ENCODE measurements around the gene TMEM212. TPM values are rescaled to one million over a fixed set of nuclear protein-coding genes. Genes with fewer than 3 reads are reported as not detected.

Gene TMEM212
- total RNA-seq, 1 experiment from 2014 or later, result not detected

- no TSS peak for BruUV-seq (replicated peaks)
- TF ChIP-seq, protein P1, sequence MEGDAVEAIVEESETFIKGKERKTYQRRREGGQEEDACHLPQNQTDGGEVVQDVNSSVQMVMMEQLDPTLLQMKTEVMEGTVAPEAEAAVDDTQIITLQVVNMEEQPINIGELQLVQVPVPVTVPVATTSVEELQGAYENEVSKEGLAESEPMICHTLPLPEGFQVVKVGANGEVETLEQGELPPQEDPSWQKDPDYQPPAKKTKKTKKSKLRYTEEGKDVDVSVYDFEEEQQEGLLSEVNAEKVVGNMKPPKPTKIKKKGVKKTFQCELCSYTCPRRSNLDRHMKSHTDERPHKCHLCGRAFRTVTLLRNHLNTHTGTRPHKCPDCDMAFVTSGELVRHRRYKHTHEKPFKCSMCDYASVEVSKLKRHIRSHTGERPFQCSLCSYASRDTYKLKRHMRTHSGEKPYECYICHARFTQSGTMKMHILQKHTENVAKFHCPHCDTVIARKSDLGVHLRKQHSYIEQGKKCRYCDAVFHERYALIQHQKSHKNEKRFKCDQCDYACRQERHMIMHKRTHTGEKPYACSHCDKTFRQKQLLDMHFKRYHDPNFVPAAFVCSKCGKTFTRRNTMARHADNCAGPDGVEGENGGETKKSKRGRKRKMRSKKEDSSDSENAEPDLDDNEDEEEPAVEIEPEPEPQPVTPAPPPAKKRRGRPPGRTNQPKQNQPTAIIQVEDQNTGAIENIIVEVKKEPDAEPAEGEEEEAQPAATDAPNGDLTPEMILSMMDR (conservative IDR thresholded peaks at IDR 0.05), result no peak
- no peak for TF ChIP-seq EZH2 (IDR thresholded peaks at IDR 0.05; ENCODE audit: low read depth)
Observed at GRCh38 chr3:171847595-171848259, 4.6 kb downstream of the TMEM212 start.

DNA sequence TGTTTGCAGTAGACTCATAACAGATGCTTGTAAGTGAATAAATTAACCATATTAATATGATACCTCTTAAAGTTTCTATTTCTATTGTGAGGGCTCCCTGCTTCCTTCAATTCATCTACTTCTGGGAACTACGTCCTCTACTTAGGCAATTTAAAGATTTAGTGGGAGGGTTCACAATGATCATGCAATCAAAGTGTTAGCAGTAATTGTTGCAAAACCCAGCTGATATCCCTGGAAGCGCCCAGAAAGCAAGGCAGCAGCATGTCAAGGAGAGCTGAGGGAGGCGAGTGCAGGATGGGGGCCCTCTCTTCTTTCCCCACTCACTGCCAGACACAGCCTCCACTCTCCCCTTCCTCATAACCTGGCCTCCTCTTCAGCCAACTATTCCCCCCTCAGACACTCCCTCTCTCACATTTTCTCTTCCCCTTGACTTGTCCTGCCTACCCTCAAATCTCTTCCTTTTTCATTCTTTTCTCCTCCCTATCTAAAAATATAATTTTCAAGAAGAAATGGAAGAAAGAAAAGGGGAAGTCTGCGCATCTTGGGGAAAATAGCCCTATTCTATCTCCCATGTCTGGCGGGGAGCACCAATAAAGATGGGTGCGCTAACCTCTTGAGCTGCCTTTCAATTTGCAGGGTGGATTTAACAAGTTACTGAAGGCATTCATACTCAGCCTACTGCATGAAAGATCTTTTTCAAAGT, 6.6 kb downstream of the TMEM212 start:
- no peaks in the 10 kb centered on the region for H3K36me3 ChIP-seq (ENCODE audit: low read depth)
- no peaks in the 10 kb centered on the region for H3K79me2 ChIP-seq (ENCODE audit: low read depth)
- H3K4me2 ChIP-seq, result no peak overlapping the region
- no peak overlapping the region for H3K4me3 ChIP-seq
- TF ChIP-seq, protein P1 (conservative IDR thresholded peaks at IDR 0.05), result no peak
- TF ChIP-seq EZH2 (IDR thresholded peaks at IDR 0.05; ENCODE audit: low read depth), result no peak
- intact Hi-C loops (cut with micrococcal nuclease; ENCODE audit: unreplicated experiment), result loop anchor here (10.0 kb wide), 1 partner anchor 115 kb away; no protein-coding TSS in a partner anchor
- H3K27me3 ChIP-seq (ENCODE audit: insufficient read depth, low read depth), result no peaks in the 10 kb centered on the region
- CTCF ChIA-PET, result interaction anchor here (0.6 kb wide), 1 partner anchor 741 kb away, joined by 3 read pairs; no protein-coding TSS in a partner anchor
- H3K9me3 ChIP-seq (ENCODE audit: insufficient read depth, low read depth), result peaks cover 17% of the 10 kb centered on the region
- POLR2A ChIA-PET (ENCODE audit: unreplicated experiment), result no interaction called here
- no peaks in the 10 kb centered on the region for H3K9me2 ChIP-seq (ENCODE audit: insufficient read depth)
- no peak overlapping the region for H2AFZ ChIP-seq
- H4K20me1 ChIP-seq (ENCODE audit: insufficient read depth), result no peaks in the 10 kb centered on the region
- BruUV-seq (replicated peaks), result no TSS peak
- peaks cover 8% of the 10 kb centered on the region for H3F3A ChIP-seq (ENCODE audit: insufficient read depth, low read depth)
- DNase-seq, result peak in 1 of 2 experiments; percentile 20
- H3K27ac ChIP-seq, result no peak overlapping the region
- peaks cover 13% of the 10 kb centered on the region for H3K4me1 ChIP-seq (replicated peaks; ENCODE audit: insufficient read depth)

More at GRCh38 chr3:171847595-171848259, 4.6 kb downstream of the TMEM212 start:
- H3K27me3 ChIP-seq (ENCODE audit: insufficient read depth, low read depth), result no peaks in the 10 kb centered on the region
- H3K4me2 ChIP-seq, result no peak overlapping the region
- H4K20me1 ChIP-seq (ENCODE audit: insufficient read depth), result no peaks in the 10 kb centered on the region
- 0 out of 2 replicates have a peak, but pooled peaks cover 1% of the 10 kb centered on the region for H3K9me3 ChIP-seq (ENCODE audit: insufficient read depth, low read depth)
- H3K27ac ChIP-seq, result no peak overlapping the region
- peaks cover 19% of the 10 kb centered on the region for H3K4me1 ChIP-seq (replicated peaks; ENCODE audit: insufficient read depth)
- H2AFZ ChIP-seq, result no peak overlapping the region
- H3F3A ChIP-seq (ENCODE audit: insufficient read depth, low read depth), result peaks cover 16% of the 10 kb centered on the region
- intact Hi-C loops (cut with micrococcal nuclease; ENCODE audit: unreplicated experiment), result loop anchor here (10.0 kb wide), 1 partner anchor 117 kb away; no protein-coding TSS in a partner anchor
- H3K4me3 ChIP-seq, result no peak overlapping the region
- no peaks in the 10 kb centered on the region for H3K36me3 ChIP-seq (ENCODE audit: low read depth)
- peak in 1 of 2 experiments; percentile 33 for DNase-seq
- CTCF ChIA-PET, result no interaction called here
- POLR2A ChIA-PET (ENCODE audit: unreplicated experiment), result interaction anchor here (0.6 kb wide), 1 partner anchor 289 kb away, joined by 4 read pairs; no protein-coding TSS in a partner anchor
- H3K79me2 ChIP-seq (ENCODE audit: low read depth), result no peaks in the 10 kb centered on the region
- no peaks in the 10 kb centered on the region for H3K9me2 ChIP-seq (ENCODE audit: insufficient read depth)

- TF ChIP-seq EZH2 (IDR thresholded peaks at IDR 0.05; ENCODE audit: low read depth), result no peak
- Histone ChIP-seq H3K27ac (no peak overlapping the region), H3K36me3 (ENCODE audit: low read depth) (no peaks in the 10 kb centered on the region), H4K20me1 (ENCODE audit: insufficient read depth) (no peaks in the 10 kb centered on the region), H3K27me3 (ENCODE audit: insufficient read depth, low read depth) (no peaks in the 10 kb centered on the region), H3K4me2 (no peak overlapping the region), H3K9me3 (ENCODE audit: insufficient read depth, low read depth) (peaks cover 24% of the 10 kb centered on the region), H3K9me2 (ENCODE audit: insufficient read depth) (no peaks in the 10 kb centered on the region), H2AFZ (no peak overlapping the region), H3K4me1 (replicated peaks; ENCODE audit: insufficient read depth) (peaks cover 6% of the 10 kb centered on the region), H3K4me3 (no peak overlapping the region), H3K79me2 (ENCODE audit: low read depth) (no peaks in the 10 kb centered on the region), H3F3A (ENCODE audit: insufficient read depth, low read depth) (0 out of 2 replicates have a peak, but pooled peaks cover 2% of the 10 kb centered on the region)
- CTCF ChIA-PET, result interaction anchor here (0.6 kb wide), 1 partner anchor 742 kb away, joined by 3 read pairs; no protein-coding TSS in a partner anchor
- POLR2A ChIA-PET (ENCODE audit: unreplicated experiment), result no interaction called here
- DNase-seq, result peak in 1 of 2 experiments; percentile 20
- intact Hi-C loops (cut with micrococcal nuclease; ENCODE audit: unreplicated experiment), result no loop called here
- BruUV-seq (replicated peaks), result no TSS peak
Observed at GRCh38 chr3:171850320-171850959, 7.3 kb downstream of the TMEM212 start.

Measured in PC-9 (cell line).